Prostate gland (tissue), 2 donors: ENCODE data around the gene STK35. TPM values are rescaled to one million over a fixed set of nuclear protein-coding genes. Genes with fewer than 3 reads are reported as not detected.
A peak's percentile ranks its signal among the peaks of the same experiment; 100 is the strongest.
"Not testable (repeated sequence)": the region's sequence is repeated elsewhere in the genome, so short reads cannot be mapped to it uniquely, and the experiment has no call there.

Experiments
- DNase-seq: peaks from one replicate; pipeline ENCODE4 v3.0.0-alpha.2; 2019; ENCODE audit warnings: low spot score
- H3K27ac ChIP-seq, 2 donors: fragments of 200-600 bp; sonication (generic); 2 replicates each; pipeline ENCODE4 v1.5.1; 2017 to 2019
- H3K27me3 ChIP-seq: fragments of 200-600 bp; sonication (generic); replicated peaks from 2 replicates; pipeline ENCODE4 v1.5.1; 2019; ENCODE audit not compliant: insufficient read depth
- H3K36me3 ChIP-seq, 2 donors: fragments of 200-600 bp; sonication (generic); 1 replicate in 1 of 2; 2 replicates in 1 of 2; pipeline versions ENCODE4 v1.5.1 to v1.8.1; 2017 to 2019
- H3K4me1 ChIP-seq: fragments of 200-600 bp; sonication (generic); replicated peaks from 2 replicates; pipeline ENCODE4 v1.5.1; 2019
- H3K4me3 ChIP-seq, 2 donors: fragments of 200-600 bp; sonication (generic); 2 replicates each; pipeline ENCODE4 v1.5.1; 2017 to 2019
- H3K9me3 ChIP-seq: fragments of 200-600 bp; sonication (generic); 2 replicates; pipeline ENCODE4 v1.5.1; 2017
- POLR2A ChIP-seq: fragments of 450-650 bp; IDR thresholded peaks from one replicate; pipeline ENCODE4 v1.6.1; 2016; ENCODE audit warnings: antibody characterized with exemption, mild to moderate bottlenecking
- POLR2AphosphoS5 ChIP-seq: sonication (generic); formaldehyde crosslinking; IDR thresholded peaks from one replicate; pipeline ENCODE4 v1.6.1; 2017; ENCODE audit warnings: antibody characterized with exemption
- WGBS: methylation state at CpG from one replicate; pipeline ENCODE4 v1.1.5; 2018; 5-methylcytosine and 5-hydroxymethylcytosine counted together
- intact Hi-C: fragments of 100-400 bp; cut with DNase I; formaldehyde crosslinking; loops from one replicate; pipeline ENCODE4 v1.14.2; 2022
- total RNA-seq, 2 donors: library from RNA; depleted of rRNA; stranded (reverse); fragments of >200 nt; gene quantifications; one replicate each; pipeline ENCODE4 v1.1.0, GENCODE V29; 2016
- TF ChIP-seq, protein P1 (sequence below), 4 experiments: fragments of 200-600 bp in 2 of 4; fragments of 450-650 bp in 2 of 4; sonication (generic) in 2 of 4; IDR thresholded peaks; 1 replicate in 3 of 4; 2 replicates in 1 of 4; pipeline ENCODE4 v1.5.1; 2016 to 2019; ENCODE audit warnings: antibody characterized with exemption in 4 of 4, mild to moderate bottlenecking in 2 of 4, moderate library complexity in 2 of 4

The STK35 gene
- total RNA-seq, 2 donors from 2014 or later, result 24.2 to 40.7 TPM

DNA sequence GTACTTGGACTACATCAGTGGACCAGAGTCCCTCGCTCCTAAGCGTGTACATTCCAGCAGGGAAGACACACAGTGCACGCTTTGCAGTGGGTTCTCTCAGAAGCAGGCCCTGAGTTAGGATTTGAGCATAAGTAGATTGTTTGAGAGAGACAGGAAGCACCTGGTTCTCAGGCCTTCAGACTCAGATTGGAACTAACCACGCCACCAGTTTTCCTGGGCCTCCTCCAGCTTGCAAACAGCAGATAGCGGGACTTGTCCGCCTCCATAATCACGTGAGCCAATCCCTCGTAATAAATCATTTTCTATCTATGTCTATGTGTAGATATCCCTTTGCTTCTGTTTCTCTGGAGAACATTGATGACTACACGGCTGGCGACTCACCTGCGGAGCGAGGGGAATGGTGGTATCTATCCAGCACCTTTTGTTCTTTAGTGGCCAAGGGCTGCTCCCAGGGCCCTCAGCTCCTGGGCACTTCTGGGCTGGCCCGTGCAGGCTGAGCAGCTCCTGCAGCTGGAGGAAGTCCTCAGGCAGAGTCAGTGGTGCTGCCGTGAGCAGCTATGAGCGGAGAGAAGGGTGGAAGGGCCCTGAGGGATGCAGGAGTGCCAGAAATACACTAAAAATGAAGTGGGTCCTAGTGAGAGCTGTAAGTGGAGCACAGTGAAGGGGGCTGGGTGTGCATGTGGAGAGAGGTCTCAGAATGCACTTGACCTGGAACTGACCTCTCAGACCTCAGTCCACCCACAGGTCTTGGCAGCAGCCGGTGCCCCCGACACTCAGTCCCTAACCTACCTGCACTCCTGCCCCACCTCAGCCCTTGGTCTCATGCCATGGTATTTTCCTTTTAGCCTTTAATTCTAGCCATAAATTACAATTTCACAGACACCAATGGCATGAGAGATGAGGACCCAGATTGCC lies 76.9 kb downstream of the STK35 start:
- H3K4me1 ChIP-seq, result no peaks in the 10 kb centered on the region
- WGBS, result 39% methylated on average over 17 of the region's 17 CpGs
- no peak for TF ChIP-seq POLR2A
- no peak for TF ChIP-seq POLR2AphosphoS5
- TF ChIP-seq, protein P1, sequence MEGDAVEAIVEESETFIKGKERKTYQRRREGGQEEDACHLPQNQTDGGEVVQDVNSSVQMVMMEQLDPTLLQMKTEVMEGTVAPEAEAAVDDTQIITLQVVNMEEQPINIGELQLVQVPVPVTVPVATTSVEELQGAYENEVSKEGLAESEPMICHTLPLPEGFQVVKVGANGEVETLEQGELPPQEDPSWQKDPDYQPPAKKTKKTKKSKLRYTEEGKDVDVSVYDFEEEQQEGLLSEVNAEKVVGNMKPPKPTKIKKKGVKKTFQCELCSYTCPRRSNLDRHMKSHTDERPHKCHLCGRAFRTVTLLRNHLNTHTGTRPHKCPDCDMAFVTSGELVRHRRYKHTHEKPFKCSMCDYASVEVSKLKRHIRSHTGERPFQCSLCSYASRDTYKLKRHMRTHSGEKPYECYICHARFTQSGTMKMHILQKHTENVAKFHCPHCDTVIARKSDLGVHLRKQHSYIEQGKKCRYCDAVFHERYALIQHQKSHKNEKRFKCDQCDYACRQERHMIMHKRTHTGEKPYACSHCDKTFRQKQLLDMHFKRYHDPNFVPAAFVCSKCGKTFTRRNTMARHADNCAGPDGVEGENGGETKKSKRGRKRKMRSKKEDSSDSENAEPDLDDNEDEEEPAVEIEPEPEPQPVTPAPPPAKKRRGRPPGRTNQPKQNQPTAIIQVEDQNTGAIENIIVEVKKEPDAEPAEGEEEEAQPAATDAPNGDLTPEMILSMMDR (IDR thresholded peaks at IDR 0.05), result no peak
- H3K4me3 ChIP-seq, result no peak overlapping the region
- no peak overlapping the region for H3K27ac ChIP-seq
- peak; percentile 15 for DNase-seq
- H3K9me3 ChIP-seq, result no peaks in the 10 kb centered on the region
- no peaks in the 10 kb centered on the region for H3K27me3 ChIP-seq
- intact Hi-C loops, result loop anchor here (10.0 kb wide), 1 partner anchor 414 kb away; no protein-coding TSS in a partner anchor
- H3K36me3 ChIP-seq, result no peaks in the 10 kb centered on the region

DNA sequence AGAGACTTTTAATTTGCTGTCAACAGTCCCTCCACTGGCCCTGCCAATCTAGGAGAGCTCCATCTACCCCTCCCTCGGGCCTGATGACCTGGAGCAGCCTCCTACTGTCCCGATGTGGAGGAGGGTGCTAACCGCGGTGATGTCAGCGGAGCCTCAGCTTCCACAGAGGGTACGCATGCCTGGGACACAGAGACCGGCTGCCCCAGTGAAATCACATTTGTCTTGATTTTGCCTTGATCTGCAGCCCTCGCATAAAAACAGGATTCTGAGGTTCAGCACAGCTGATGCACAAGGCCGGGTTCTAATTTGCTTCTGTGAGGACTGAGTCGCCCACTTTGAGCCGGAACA lies 77.6 kb downstream of the STK35 start:
- H3K27ac ChIP-seq, result no peak overlapping the region
- H3K9me3 ChIP-seq, result no peaks in the 10 kb centered on the region
- WGBS, result 79% methylated on average over 11 of the region's 11 CpGs
- TF ChIP-seq POLR2A (no peak), POLR2AphosphoS5 (no peak)
- TF ChIP-seq, protein P1 (IDR thresholded peaks at IDR 0.05), result no peak
- H3K27me3 ChIP-seq, result no peaks in the 10 kb centered on the region
- no peak overlapping the region for H3K4me3 ChIP-seq
- H3K4me1 ChIP-seq, result no peaks in the 10 kb centered on the region
- no peak for DNase-seq
- intact Hi-C loops, result loop anchor here (10.0 kb wide), 1 partner anchor 414 kb away; no protein-coding TSS in a partner anchor
- no peaks in the 10 kb centered on the region for H3K36me3 ChIP-seq

DNA sequence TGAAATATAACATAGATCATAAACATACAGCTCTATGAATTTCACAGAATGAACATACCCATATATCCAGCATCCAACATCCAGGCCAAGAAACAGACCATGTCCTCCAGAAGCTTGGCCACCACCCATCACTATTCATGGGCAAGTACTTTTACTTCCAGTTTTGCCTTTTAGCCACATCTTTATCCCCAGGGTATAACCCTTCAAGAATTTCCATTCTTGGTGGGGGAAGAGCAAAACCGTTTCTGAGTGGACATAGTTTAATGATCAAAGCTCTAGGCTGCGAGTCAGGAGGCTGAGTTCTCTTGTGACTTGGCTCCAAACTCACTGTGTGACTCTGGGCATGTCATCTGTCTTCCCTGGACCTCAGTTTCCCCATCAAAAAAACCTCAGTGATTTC lies 78.3 kb downstream of the STK35 start:
- H3K36me3 ChIP-seq, result no peaks in the 10 kb centered on the region
- H3K4me3 ChIP-seq, result no peak overlapping the region
- H3K27me3 ChIP-seq, result no peaks in the 10 kb centered on the region
- no peaks in the 10 kb centered on the region for H3K9me3 ChIP-seq
- WGBS, result 82% methylated on average over 2 of the region's 2 CpGs
- no peak overlapping the region for H3K27ac ChIP-seq
- no peak for TF ChIP-seq POLR2AphosphoS5
- TF ChIP-seq, protein P1 (IDR thresholded peaks at IDR 0.05), result no peak
- TF ChIP-seq POLR2A, result no peak
- DNase-seq, result no peak
- no peaks in the 10 kb centered on the region for H3K4me1 ChIP-seq
- intact Hi-C loops, result loop anchor here (10.0 kb wide), 1 partner anchor 415 kb away; no protein-coding TSS in a partner anchor

DNA sequence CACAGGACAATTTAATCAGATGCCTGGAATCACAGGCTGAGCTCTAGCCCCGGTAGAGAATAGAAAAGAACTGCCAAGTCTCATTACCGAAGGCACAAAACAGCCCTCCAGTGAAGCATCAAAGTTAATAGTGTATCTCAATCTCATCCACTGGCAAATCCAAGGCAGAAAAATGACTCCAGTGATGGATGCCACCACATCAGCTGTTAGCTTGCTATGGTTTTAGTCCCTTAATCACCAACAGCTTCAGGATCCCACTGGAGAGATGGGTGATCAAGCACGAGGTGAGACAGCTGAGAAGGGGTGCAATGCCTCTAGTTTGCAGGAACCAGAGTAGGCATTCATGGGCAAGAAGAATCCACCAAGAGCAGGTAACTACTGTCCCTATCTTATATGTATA lies 81.8 kb downstream of the STK35 start:
- intact Hi-C loops, result no loop called here
- Histone ChIP-seq H3K9me3 (no peaks in the 10 kb centered on the region), H3K4me1 (no peaks in the 10 kb centered on the region), H3K27me3 (no peaks in the 10 kb centered on the region), H3K4me3 (no peak overlapping the region), H3K36me3 (no peaks in the 10 kb centered on the region), H3K27ac (no peak overlapping the region)
- 93% methylated on average over 3 of the region's 3 CpGs for WGBS
- TF ChIP-seq, protein P1 (IDR thresholded peaks at IDR 0.05), result no peak
- no peak for TF ChIP-seq POLR2A
- TF ChIP-seq POLR2AphosphoS5, result no peak
- no peak for DNase-seq

DNA sequence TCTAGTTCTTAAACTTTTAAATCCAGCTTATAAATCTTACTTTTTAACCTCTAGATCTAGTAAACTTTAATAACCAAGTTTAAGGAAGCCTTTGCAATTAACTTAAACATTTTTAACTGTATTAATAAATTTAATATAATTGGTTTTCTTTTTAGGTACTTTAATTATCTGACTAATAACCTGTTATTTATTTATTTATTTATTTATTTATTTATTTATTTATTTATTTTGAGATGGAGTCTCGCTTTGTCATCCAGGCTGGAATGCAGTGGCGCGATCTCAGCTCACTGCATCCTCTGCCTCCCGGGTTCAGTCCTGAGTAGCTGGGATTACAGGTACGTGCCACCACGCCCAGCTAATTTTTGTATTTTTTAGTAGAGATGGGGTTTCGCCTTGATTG lies 83.3 kb downstream of the STK35 start:
- H3K4me3 ChIP-seq, H3K36me3 ChIP-seq, DNase-seq, intact Hi-C loops, H3K27me3 ChIP-seq, H3K27ac ChIP-seq, H3K4me1 ChIP-seq, H3K9me3 ChIP-seq: not testable (repeated sequence)
- WGBS, result 98% methylated on average over 7 of the region's 7 CpGs
